ENCODE results near the gene DQX1.
A peak's percentile ranks its signal among the peaks of the same experiment; 100 is the strongest.

Gene DQX1

GRCh38 chr2:74527741-74528140 is 1.7 kb upstream of the DQX1 start:
- DNase-seq (ENCODE audit: low read depth), result no peak
- TF ChIP-seq, protein P1, sequence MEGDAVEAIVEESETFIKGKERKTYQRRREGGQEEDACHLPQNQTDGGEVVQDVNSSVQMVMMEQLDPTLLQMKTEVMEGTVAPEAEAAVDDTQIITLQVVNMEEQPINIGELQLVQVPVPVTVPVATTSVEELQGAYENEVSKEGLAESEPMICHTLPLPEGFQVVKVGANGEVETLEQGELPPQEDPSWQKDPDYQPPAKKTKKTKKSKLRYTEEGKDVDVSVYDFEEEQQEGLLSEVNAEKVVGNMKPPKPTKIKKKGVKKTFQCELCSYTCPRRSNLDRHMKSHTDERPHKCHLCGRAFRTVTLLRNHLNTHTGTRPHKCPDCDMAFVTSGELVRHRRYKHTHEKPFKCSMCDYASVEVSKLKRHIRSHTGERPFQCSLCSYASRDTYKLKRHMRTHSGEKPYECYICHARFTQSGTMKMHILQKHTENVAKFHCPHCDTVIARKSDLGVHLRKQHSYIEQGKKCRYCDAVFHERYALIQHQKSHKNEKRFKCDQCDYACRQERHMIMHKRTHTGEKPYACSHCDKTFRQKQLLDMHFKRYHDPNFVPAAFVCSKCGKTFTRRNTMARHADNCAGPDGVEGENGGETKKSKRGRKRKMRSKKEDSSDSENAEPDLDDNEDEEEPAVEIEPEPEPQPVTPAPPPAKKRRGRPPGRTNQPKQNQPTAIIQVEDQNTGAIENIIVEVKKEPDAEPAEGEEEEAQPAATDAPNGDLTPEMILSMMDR (IDR thresholded peaks at IDR 0.05; ENCODE audit: insufficient read depth, low read depth, low read length, missing control alignments), result no peak
- no peak overlapping the region for H3K4me3 ChIP-seq (ENCODE audit: low read length)

- TF ChIP-seq, protein P1 (IDR thresholded peaks at IDR 0.05; ENCODE audit: insufficient read depth, low read depth, low read length, missing control alignments), result no peak
- no peak for DNase-seq (ENCODE audit: low read depth)
- no peak overlapping the region for H3K4me3 ChIP-seq (ENCODE audit: low read length)
Observed at GRCh38 chr2:74526649-74527230, 709 bp upstream of the DQX1 start.

- peak overlapping the region; percentile 47 for H3K4me3 ChIP-seq (ENCODE audit: low read length)
- TF ChIP-seq, protein P1 (IDR thresholded peaks at IDR 0.05; ENCODE audit: insufficient read depth, low read depth, low read length, missing control alignments), result no peak
- no peak for DNase-seq (ENCODE audit: low read depth)
Observed at GRCh38 chr2:74524955-74525716, 895 bp downstream of the DQX1 start.

DNA sequence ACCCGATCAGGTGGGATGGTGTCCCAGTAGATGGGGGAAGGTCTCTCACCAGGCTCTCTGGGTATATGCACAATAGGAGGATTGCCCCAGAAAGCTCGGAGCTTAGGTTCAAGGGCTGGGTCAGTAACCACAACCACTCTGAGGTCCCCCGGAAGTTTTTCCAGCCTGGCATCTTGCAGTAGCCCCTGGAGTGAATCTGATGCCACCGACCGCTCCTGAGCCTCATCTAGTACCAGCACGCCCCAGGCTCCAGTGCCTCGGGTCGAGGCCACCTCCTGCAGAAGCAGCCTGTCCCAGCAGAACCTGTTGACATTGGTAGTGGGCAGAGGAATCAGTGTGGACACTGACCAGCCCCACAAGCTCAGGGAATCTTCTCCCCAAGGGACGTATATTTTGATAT is 2.0 kb downstream of the DQX1 start:
- no peak for DNase-seq (ENCODE audit: low read depth)
- H3K4me3 ChIP-seq (ENCODE audit: low read length), result no peak overlapping the region
- TF ChIP-seq, protein P1 (IDR thresholded peaks at IDR 0.05; ENCODE audit: insufficient read depth, low read depth, low read length, missing control alignments), result no peak

DNA sequence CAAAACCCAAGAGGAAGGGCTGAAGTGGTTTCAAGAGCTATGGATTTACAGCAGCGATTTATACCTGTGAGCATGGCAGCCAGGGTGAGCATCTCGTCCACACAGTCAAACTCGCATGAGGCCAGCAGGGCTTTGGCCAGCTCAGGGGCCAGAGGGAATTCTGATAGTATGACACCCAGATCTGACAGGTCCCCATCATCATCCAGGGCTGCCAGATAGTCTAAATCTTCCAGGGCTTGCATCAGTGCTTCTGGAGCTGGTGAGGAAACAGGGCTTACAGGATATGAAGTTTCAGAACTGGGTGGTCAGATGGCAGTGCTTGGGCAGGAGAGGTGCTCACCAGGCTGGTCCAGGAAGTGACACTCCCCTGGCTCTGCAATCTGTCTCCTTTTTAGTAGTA is 3.5 kb downstream of the DQX1 start:
- DNase-seq (ENCODE audit: low read depth), result no peak
- no peak overlapping the region for H3K4me3 ChIP-seq (ENCODE audit: low read length)
- TF ChIP-seq, protein P1 (IDR thresholded peaks at IDR 0.05; ENCODE audit: insufficient read depth, low read depth, low read length, missing control alignments), result no peak

GRCh38 chr2:74516650-74517049 is 9.4 kb downstream of the DQX1 start:
- no peak overlapping the region for H3K4me3 ChIP-seq (ENCODE audit: low read length)
- TF ChIP-seq, protein P1 (IDR thresholded peaks at IDR 0.05; ENCODE audit: insufficient read depth, low read depth, low read length, missing control alignments), result no peak
- DNase-seq (ENCODE audit: low read depth), result no peak

Data from epithelial cell of esophagus (primary cell).